Stimulated activated CD4-positive, alpha-beta T cell treated with anti-CD3 and anti-CD28 coated beads, Interleukin-2, amount 100 ng/mL, for 24 hours (primary cell): ENCODE results near the gene CAND1.
"Not testable (repeated sequence)": the region's sequence is repeated elsewhere in the genome, so short reads cannot be mapped to it uniquely, and the experiment has no call there.

Experiments
- DNase-seq, 2 donors: peaks; one replicate each; pipeline ENCODE4 v3.0.0-alpha.2; 2020

The CAND1 gene

DNA sequence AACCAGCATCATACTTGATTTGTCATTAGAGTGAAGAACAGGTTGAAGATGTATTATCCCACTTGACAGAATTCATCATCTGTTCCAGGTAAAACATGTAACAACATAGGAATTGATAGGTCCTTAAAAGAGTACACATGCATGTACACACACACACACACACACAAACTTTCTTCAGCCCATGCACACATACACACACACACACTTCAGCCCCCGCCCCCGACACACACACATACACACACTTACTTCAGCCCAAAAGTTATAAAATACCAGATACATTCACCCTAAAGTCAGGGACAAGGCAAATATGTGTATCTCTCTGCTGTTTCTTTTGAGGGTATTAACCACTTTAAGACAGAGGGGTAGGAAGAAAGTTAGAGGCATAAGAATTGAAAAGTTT, 15.4 kb downstream of the CAND1 start:
- no peak for DNase-seq

GRCh38 chr12:67286257-67286656, 17.1 kb downstream of the CAND1 start:
- no peak for DNase-seq

DNA sequence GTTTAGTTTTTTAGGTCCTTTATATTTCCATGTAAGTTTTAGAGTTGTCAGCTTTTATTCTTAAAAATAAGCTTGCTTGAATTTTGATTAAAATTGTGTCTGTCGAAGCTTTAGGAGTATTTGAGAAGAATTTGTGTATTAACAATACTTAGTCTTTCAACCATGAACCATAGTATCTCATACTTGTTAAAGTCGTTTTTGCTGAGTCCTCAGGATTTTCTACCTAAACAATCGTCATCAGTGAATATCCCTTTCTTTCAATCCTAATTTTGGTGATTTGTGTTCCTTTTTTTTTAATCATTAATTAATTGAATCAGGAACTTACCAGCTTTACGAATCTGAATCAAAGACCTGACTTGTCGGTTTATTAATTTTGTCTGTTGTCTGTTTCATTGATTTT, 18.2 kb downstream of the CAND1 start:
- DNase-seq, result no peak

- DNase-seq, result no peak
These were observed 19.4 kb downstream of the CAND1 start for GRCh38 chr12:67288561-67288960.

DNA sequence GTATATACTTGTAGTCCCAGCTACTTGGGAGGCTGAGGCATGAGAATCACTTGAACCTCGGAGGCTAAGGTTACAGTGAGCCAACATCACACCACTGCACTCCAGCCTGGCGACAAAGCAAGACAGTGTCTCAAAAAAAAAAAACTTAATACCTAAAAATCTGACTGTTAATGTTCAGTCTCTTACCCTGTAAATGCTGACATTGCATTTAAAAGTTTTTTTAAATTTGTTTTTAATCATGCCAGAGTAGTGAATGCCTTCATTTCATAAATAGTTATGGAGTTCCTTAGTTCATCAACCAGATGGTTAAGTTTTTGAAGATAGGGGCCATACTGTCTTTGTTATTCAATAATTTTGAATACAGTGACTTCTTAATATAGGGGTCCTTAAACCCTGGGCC, 21.2 kb downstream of the CAND1 start:
- no peak for DNase-seq

DNA sequence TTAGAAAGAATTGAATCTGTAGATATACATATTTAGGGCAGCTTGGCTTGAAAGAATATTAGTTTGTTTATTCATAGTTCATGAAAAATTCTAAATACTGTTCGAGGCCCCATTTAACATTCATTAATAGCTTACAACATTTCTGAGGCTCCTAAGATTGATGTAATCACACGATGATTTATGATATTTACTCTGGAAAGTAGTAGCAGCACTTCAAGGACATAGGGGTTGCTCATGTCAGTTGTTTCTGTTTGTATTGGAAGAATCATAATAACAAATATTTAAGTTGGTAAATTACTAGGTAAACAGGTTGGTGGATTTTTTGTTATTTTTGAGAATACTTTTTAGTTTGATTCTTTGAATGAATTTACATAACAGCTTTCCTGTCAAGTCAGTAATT, 30.4 kb downstream of the CAND1 start:
- no peak for DNase-seq

- no peak for DNase-seq
These were observed 30.8 kb downstream of the CAND1 start for GRCh38 chr12:67299926-67300325.

DNA sequence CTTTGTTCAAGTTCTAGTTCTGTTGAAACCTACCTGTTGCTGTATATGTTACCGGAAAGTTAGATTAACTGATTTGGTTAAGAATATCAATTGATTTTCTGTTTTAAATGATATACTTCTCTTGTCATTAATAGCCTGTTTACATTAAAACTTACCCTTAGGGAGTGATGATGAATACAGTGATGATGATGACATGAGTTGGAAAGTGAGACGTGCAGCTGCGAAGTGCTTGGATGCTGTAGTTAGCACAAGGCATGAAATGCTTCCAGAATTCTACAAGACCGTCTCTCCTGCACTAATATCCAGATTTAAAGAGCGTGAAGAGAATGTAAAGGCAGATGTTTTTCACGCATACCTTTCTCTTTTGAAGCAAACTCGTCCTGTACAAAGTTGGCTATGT, 33.0 kb downstream of the CAND1 start:
- no peak for DNase-seq

DNA sequence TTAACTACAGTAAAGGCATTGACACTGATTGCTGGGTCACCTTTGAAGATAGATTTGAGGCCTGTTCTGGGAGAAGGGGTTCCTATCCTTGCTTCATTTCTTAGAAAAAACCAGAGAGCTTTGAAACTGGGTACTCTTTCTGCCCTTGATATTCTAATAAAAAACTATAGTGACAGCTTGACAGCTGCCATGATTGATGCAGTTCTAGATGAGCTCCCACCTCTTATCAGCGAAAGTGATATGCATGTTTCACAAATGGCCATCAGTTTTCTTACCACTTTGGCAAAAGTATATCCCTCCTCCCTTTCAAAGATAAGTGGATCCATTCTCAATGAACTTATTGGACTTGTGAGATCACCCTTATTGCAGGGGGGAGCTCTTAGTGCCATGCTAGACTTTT, 36.4 kb downstream of the CAND1 start:
- DNase-seq, result no peak

- DNase-seq, result no peak
These were observed 37.6 kb downstream of the CAND1 start for GRCh38 chr12:67306712-67307111.

DNA sequence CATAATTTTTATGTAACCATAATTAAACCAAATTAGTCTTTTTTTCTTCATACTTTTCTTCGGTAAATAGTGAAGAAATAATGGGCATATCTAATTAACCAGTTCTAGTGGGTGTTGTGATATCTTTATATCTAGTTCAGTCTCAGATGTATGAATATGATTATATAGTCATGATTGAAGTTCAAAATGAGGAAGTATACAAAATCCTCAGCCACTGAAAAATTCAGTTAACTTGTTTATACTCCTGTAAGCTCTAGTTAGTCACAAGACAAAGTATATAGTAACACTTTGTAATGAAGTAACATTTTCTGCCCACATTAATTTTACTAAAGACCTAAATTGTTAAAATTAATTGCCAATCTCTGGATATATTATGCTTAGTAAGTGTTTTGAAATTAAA, 46.5 kb downstream of the CAND1 start:
- no peak for DNase-seq

DNA sequence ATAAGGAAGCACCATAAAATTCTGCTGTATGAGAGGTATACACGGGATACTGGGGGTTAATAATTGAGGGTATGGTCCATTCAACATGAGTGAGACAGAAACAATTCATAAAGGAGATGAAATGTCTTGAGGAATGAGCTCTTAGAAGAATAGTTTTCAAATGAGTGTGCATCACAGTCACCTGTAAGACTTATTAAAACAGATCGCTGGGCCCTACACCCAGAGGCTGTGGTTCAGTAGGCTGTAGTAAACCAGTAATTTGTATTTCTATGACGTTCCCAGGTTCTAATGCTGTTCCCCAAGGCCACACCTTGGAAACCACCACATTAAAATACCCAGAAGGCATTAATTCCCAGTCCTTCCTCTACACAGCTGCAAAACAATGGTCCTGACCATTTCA, 49.6 kb downstream of the CAND1 start:
- DNase-seq, result no peak

DNA sequence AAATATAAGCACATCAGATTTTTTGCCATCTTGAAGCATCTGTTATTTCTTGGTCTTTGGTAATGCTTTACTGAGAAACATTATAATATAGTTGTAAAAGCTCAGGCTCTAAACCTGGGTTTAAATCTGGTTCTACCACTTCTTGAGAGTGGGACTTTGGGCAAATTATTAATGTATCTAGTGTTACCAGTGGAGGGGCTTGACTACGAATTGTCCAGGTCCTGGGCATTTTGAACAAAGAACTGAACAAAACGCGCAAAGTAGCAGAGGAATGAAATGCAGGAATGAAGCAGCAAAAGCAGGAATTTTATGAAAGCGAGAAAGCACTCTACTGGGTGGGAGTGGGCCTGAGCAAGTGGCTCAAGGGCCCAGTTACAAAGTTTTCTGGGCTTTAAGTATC, 50.8 kb downstream of the CAND1 start:
- no peak for DNase-seq

DNA sequence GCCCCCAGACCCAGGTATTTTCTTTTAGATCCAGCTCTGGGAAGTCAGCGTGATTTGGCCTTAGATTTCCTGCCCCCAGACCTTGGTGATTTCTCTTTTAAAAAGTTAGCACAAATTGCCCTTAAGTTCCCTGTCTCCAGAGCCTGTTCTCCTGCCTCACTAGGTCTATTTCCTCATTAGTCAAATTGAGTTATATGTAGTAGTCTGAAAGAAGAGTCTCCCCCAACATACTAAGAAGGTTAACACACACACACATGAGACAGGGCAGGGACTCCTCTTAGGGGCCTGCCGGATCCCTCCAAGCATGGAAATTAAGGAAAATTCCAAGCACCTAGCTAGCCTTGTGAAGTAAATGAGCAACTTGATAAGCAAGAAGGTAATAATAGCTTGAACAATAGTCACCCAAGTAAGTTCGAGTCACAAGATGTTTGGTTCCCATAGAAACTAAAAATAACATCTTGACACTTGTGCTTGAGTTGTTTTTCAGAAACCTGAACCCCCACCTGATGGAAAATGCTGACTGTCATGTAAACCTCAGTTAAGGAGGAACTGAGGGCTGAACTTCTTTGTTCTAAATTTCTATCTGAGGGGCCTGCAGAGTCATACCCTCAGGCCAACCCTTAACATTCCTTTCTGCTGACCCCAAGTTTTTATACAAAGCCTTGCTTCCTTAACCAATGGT, 51.6 kb downstream of the CAND1 start:
- DNase-seq, result no peak

DNA sequence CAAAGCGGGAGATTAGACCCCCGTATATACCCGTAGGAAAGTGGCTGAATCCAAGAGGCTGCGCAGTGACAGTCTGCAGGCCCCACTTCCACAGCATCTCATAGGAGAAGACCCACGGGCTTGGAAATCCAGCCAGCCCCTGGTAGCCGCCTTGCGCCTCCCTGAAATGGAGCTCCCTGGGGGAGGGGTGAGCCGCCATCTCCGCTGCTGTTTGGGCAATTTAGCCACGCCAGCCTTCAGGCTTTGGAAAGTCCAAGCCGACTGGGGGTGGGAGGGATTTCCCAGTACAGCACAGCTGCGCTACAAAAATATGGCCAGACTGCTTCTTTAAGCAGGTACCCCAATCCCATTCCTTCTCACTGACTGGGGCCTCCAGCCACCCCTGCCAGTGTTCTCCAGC, 53.4 kb downstream of the CAND1 start:
- no peak for DNase-seq

- DNase-seq, result no peak
These were observed 53.8 kb downstream of the CAND1 start for GRCh38 chr12:67323007-67323406.

DNA sequence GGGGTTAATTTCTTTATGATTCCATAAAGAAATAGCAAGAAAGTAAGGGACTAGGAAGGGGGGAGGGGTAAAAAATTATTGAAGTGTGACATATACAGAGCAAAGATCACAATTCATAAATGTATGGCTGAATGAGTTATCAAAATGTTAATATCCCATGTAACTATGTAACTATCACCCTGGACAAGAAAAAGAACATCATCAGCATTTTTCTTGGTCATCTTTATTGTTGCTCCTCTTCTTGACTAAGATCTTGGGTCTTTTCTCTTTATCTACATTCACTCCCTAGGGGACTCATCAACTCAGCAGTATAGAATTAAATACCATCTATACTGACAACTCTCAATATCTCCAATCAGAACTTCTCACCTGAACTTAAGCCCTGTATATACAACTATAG, 57.5 kb downstream of the CAND1 start:
- DNase-seq, result no peak

- DNase-seq, result no peak
These were observed 58.3 kb downstream of the CAND1 start for GRCh38 chr12:67327466-67327865.

DNA sequence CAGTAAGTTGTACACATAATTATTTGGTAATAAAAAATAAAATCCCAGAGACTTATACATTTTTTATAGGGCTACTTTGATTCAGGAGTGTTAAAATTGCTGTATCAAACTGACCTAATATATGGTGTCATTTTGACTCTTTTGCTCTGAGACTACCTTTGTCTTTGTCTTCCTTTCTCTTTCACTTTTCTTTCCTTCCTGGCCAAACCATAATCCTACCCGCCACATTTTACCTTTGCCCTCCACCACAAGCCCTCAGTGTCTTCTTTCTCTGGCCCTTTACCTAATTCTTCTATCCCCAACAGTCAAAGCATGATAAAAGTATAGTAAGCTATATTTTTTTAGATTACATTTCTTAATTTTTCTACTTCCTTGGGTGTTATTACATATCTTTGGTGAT, 62.0 kb downstream of the CAND1 start:
- no peak for DNase-seq

GRCh38 chr12:67331828-67332227, 62.7 kb downstream of the CAND1 start:
- no peak for DNase-seq

- DNase-seq, result no peak
These were observed 64.5 kb downstream of the CAND1 start for GRCh38 chr12:67333649-67334048.

- no peak for DNase-seq
These were observed 69.3 kb downstream of the CAND1 start for GRCh38 chr12:67338426-67338825.

DNA sequence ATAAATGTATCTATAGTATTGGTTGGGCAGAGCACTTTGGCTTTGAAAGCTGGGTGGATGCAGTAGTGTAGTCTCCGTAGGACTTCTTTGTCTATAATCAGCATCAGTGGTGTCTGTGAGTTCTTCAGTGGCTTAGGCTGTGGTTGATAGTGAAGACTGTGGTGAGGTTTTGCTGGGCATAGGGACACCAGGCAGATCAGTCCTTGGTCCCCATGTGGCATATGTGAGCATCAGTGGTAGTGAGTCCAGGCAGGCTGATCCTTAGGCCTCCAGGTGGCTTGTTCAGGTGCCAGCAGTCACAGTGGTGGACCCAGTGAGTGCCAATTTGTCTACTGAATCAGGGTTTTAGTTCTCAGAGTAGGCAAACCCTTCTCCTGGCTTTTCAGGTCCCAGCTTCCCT, 70.4 kb downstream of the CAND1 start:
- DNase-seq, result no peak

- not testable (repeated sequence) for DNase-seq
These were observed 71.9 kb downstream of the CAND1 start for GRCh38 chr12:67341086-67341485.

- DNase-seq, result no peak
These were observed 76.0 kb downstream of the CAND1 start for GRCh38 chr12:67344979-67345710.
